HepG2 (cell line): ENCODE results near the gene DOP1B. TPM values are rescaled to one million over a fixed set of nuclear protein-coding genes. Genes with fewer than 3 reads are reported as not detected.

Source experiments
- ARNTL ChIP-seq: sonication (generic); formaldehyde crosslinking; IDR thresholded peaks from 2 replicates; pipeline ENCODE4 v1.4.0; 2020; ENCODE audit warnings: mild to moderate bottlenecking, missing genetic modification reagents
- BHLHE40 ChIP-seq: IDR thresholded peaks from 2 replicates; pipeline ENCODE4 v1.6.1; 2011; ENCODE audit warnings: low read length, improper control_type of control experiment
- CC2D1A ChIP-seq: sonication (generic); formaldehyde crosslinking; IDR thresholded peaks from 2 replicates; pipeline ENCODE4 v1.8.1; 2023; ENCODE audit warnings: mild to moderate bottlenecking, missing genetic modification reagents
- CENPT ChIP-seq: sonication (generic); formaldehyde crosslinking; IDR thresholded peaks from 2 replicates; pipeline ENCODE4 v1.8.0; 2022; ENCODE audit warnings: low read depth, mild to moderate bottlenecking, moderate library complexity, missing genetic modification reagents
- ELF4 ChIP-seq: sonication (generic); formaldehyde crosslinking; IDR thresholded peaks from 2 replicates; pipeline ENCODE4 v1.5.0; 2020; ENCODE audit warnings: missing genetic modification reagents, mild to moderate bottlenecking, moderate library complexity, borderline replicate concordance
- FOXM1 ChIP-seq: sonication (generic); formaldehyde crosslinking; IDR thresholded peaks from 2 replicates; pipeline ENCODE4 v1.5.0; 2020; ENCODE audit warnings: missing genetic modification reagents
- FOXP1 ChIP-seq, 2 experiments: fragments of 450-650 bp in 1 of 2; IDR thresholded peaks; 2 replicates each; pipeline ENCODE4 v1.6.1; 2017 to 2018; ENCODE audit warnings: antibody characterized with exemption in 1 of 2
- KDM6A ChIP-seq: IDR thresholded peaks from 2 replicates; pipeline ENCODE4 v1.6.1; 2016; ENCODE audit warnings: low read depth
- MIER3 ChIP-seq: IDR thresholded peaks from 2 replicates; pipeline ENCODE4 v1.6.1; 2016; ENCODE audit warnings: missing compliant biosample characterization, borderline replicate concordance
- NCOA2 ChIP-seq: sonication (generic); formaldehyde crosslinking; IDR thresholded peaks from 2 replicates; pipeline ENCODE4 v1.8.0; 2022; ENCODE audit warnings: inconsistent platforms
- NCOR1 ChIP-seq: fragments of 200-600 bp; sonication (generic); IDR thresholded peaks from 2 replicates; pipeline ENCODE4 v1.7.0; 2017; ENCODE audit warnings: antibody characterized with exemption, low read length, borderline replicate concordance
- NR3C1 ChIP-seq: sonication (generic); formaldehyde crosslinking; IDR thresholded peaks from 2 replicates; pipeline ENCODE4 v1.4.0; 2020; ENCODE audit warnings: missing genetic modification reagents
- PITX1 ChIP-seq: sonication (generic); formaldehyde crosslinking; IDR thresholded peaks from 2 replicates; pipeline ENCODE4 v1.5.1; 2020; ENCODE audit warnings: mild to moderate bottlenecking, missing genetic modification reagents
- RARA ChIP-seq: IDR thresholded peaks from 2 replicates; pipeline ENCODE4 v1.6.1; 2016; ENCODE audit warnings: missing genetic modification reagents, missing compliant biosample characterization
- RXRB ChIP-seq: IDR thresholded peaks from 2 replicates; pipeline ENCODE4 v1.6.1; 2016; ENCODE audit warnings: borderline replicate concordance, missing genetic modification reagents, missing compliant biosample characterization
- SOX5 ChIP-seq: IDR thresholded peaks from 2 replicates; pipeline ENCODE4 v1.6.1; 2016; ENCODE audit warnings: borderline replicate concordance
- SOX6 ChIP-seq, 2 experiments: fragments of 450-650 bp in 1 of 2; sonication (generic) in 1 of 2; formaldehyde crosslinking in 1 of 2; IDR thresholded peaks; 2 replicates each; pipeline versions ENCODE4 v1.4.0 to v1.6.1; 2017 to 2020; ENCODE audit warnings: antibody characterized with exemption in 1 of 2, mild to moderate bottlenecking in 1 of 2, missing genetic modification reagents in 1 of 2
- XRCC5 ChIP-seq: fragments of 200-400 bp; formaldehyde crosslinking; optimal IDR thresholded peaks from 2 replicates; pipeline ENCODE3; 2017; ENCODE audit warnings: mild to moderate bottlenecking, low read length
- ZC3H13 ChIP-seq: sonication (generic); formaldehyde crosslinking; IDR thresholded peaks from 2 replicates; pipeline ENCODE4 v1.8.1; 2023; ENCODE audit warnings: mild to moderate bottlenecking, missing genetic modification reagents, moderate library complexity
- ZNF17 ChIP-seq: sonication (generic); formaldehyde crosslinking; IDR thresholded peaks from 2 replicates; pipeline ENCODE4 v1.5.0; 2020; ENCODE audit warnings: mild to moderate bottlenecking, missing genetic modification reagents
- ZNF234 ChIP-seq: sonication (generic); formaldehyde crosslinking; conservative IDR thresholded peaks from 2 replicates; pipeline ENCODE4 v1.5.1; 2020; ENCODE audit warnings: mild to moderate bottlenecking, missing genetic modification reagents
- ZNF260 ChIP-seq: sonication (generic); formaldehyde crosslinking; IDR thresholded peaks from 2 replicates; pipeline ENCODE4 v1.4.0; 2020; ENCODE audit warnings: missing genetic modification reagents, low read depth, mild to moderate bottlenecking, borderline replicate concordance
- ZNF562 ChIP-seq: sonication (generic); formaldehyde crosslinking; IDR thresholded peaks from 2 replicates; pipeline ENCODE4 v1.8.0; 2022; ENCODE audit warnings: missing genetic modification reagents, borderline replicate concordance
- ZNF572 ChIP-seq: sonication (generic); formaldehyde crosslinking; IDR thresholded peaks from 2 replicates; pipeline ENCODE4 v1.5.1; 2020; ENCODE audit warnings: mild to moderate bottlenecking, missing genetic modification reagents
- ZNF782 ChIP-seq: sonication (generic); formaldehyde crosslinking; IDR thresholded peaks from 2 replicates; pipeline ENCODE4 v1.4.0; 2020; ENCODE audit warnings: missing genetic modification reagents, mild to moderate bottlenecking, borderline replicate concordance
- ZSCAN20 ChIP-seq: sonication (generic); formaldehyde crosslinking; IDR thresholded peaks from 2 replicates; pipeline ENCODE4 v1.4.0; 2020; ENCODE audit warnings: missing genetic modification reagents, mild to moderate bottlenecking, borderline replicate concordance
- polyA plus RNA-seq, 8 experiments: library from polyadenylated mRNA; depleted of rRNA in 3 of 8; stranded (reverse) in 7 of 8; unstranded in 1 of 8; fragments of >200 nt; fragmentation: Illumina TruSeq in 4 of 8; extraction: Trizol in 4 of 8; gene quantifications; 2 replicates each; pipeline versions ENCODE4 v1.2.1 to v1.2.3, GENCODE V29; 2011 to 2016; ENCODE audit warnings: low read depth in 4 of 8, missing spikeins in 1 of 8, mixed read lengths in 1 of 8; ENCODE audit not compliant: insufficient read depth in 1 of 8
- total RNA-seq, 5 experiments: library from RNA; depleted of rRNA; stranded (reverse); fragments of >200 nt; fragmentation: Illumina TruSeq; extraction: Trizol; gene quantifications; 2 replicates each; pipeline ENCODE4 v1.2.3, GENCODE V29; 2016; ENCODE audit warnings: low read depth in 1 of 5
- TF ChIP-seq, protein P1 (sequence below): sonication (generic); formaldehyde crosslinking; IDR thresholded peaks from 2 replicates; pipeline ENCODE4 v1.5.0; 2020; ENCODE audit warnings: missing genetic modification reagents, mild to moderate bottlenecking, borderline replicate concordance
- TF ChIP-seq, protein P2 (sequence below): sonication (generic); formaldehyde crosslinking; IDR thresholded peaks from 2 replicates; pipeline ENCODE4 v1.4.0; 2020; ENCODE audit warnings: missing genetic modification reagents
- TF ChIP-seq, protein P3 (sequence below): sonication (generic); formaldehyde crosslinking; IDR thresholded peaks from 2 replicates; pipeline ENCODE4 v1.9.0; 2022; ENCODE audit warnings: low read depth, missing genetic modification reagents

Gene DOP1B
- total and polyA plus RNA-seq, 2 of the 13 experiments (the other 11 are each of a cell fraction or from before 2014, with no cell fraction given): 2.8 to 3.2 TPM

DNA sequence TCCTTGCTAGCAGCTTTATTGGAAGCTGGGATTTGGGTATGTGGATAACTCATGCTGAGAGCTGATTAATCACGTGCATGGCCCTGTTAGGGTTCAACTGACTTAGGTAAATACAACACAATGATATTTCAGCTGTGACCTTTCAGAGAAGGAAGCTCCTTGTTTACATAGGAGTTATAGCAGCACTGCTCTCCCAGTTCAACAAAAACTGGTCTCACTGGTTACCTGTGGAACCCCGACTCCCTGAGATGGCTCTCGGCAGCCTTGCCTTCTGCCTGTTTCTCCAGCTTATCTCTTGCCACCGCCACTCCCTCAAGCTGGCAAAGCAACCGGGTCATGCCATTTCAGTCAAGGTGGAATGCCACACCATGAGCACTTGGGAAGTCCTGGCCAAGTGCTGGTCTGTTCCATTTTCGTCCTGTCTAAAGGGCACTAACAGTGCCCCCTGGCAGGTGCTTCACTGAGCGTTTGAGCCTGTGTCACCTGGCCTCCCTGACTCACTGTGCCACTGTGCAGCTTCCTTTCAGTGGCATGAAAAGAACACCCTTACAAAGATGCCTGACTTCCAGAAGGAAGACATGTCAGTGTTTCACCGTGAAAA, 31.6 kb downstream of the DOP1B start (continued):
- TF ChIP-seq ZSCAN20 (CRISPR knock-in tag) (no peak), RARA (CRISPR knock-in tag) (peak; percentile 67), SOX6 (IDR thresholded peaks at IDR 0.05) (no peak), SOX6 (CRISPR knock-in tag; IDR thresholded peaks at IDR 0.05) (peak; percentile 75), FOXP1 (IDR thresholded peaks at IDR 0.05) (no peak), FOXP1 (CRISPR knock-in tag; IDR thresholded peaks at IDR 0.05) (peak; percentile 68), ZNF17 (CRISPR knock-in tag) (no peak), SOX5 (CRISPR knock-in tag) (peak; percentile 73), ZNF782 (no peak), ZNF572 (CRISPR knock-in tag) (no peak), NR3C1 (CRISPR knock-in tag) (no peak), ZC3H13 (CRISPR knock-in tag) (no peak), ZNF562 (CRISPR knock-in tag) (no peak), BHLHE40 (peak; percentile 72), NCOA2 (CRISPR knock-in tag) (peak; percentile 18; the same call in 1 of the 2 replicates), KDM6A (no peak), CC2D1A (no peak), CENPT (CRISPR knock-in tag) (no peak), RXRB (0 out of 2 replicates have a peak, but pooled peaks have one; percentile 36), FOXM1 (CRISPR knock-in tag) (no peak), XRCC5 (no peak), MIER3 (CRISPR knock-in tag) (no peak), ZNF260 (no peak), ELF4 (no peak), ARNTL (no peak), PITX1 (CRISPR knock-in tag) (peak; percentile 58), ZNF234 (CRISPR knock-in tag) (no peak), NCOR1 (no peak)
- TF ChIP-seq, protein P1, sequence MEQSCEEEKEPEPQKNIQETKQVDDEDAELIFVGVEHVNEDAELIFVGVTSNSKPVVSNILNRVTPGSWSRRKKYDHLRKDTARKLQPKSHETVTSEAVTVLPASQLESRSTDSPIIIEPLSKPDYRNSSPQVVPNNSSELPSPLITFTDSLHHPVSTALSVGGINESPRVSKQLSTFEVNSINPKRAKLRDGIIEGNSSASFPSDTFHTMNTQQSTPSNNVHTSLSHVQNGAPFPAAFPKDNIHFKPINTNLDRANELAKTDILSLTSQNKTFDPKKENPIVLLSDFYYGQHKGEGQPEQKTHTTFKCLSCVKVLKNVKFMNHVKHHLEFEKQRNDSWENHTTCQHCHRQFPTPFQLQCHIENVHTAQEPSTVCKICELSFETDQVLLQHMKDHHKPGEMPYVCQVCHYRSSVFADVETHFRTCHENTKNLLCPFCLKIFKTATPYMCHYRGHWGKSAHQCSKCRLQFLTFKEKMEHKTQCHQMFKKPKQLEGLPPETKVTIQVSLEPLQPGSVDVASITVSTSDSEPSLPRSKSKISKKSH: no peak
- TF ChIP-seq, protein P2, sequence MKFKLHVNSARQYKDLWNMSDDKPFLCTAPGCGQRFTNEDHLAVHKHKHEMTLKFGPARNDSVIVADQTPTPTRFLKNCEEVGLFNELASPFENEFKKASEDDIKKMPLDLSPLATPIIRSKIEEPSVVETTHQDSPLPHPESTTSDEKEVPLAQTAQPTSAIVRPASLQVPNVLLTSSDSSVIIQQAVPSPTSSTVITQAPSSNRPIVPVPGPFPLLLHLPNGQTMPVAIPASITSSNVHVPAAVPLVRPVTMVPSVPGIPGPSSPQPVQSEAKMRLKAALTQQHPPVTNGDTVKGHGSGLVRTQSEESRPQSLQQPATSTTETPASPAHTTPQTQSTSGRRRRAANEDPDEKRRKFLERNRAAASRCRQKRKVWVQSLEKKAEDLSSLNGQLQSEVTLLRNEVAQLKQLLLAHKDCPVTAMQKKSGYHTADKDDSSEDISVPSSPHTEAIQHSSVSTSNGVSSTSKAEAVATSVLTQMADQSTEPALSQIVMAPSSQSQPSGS: no peak
- TF ChIP-seq, protein P3, sequence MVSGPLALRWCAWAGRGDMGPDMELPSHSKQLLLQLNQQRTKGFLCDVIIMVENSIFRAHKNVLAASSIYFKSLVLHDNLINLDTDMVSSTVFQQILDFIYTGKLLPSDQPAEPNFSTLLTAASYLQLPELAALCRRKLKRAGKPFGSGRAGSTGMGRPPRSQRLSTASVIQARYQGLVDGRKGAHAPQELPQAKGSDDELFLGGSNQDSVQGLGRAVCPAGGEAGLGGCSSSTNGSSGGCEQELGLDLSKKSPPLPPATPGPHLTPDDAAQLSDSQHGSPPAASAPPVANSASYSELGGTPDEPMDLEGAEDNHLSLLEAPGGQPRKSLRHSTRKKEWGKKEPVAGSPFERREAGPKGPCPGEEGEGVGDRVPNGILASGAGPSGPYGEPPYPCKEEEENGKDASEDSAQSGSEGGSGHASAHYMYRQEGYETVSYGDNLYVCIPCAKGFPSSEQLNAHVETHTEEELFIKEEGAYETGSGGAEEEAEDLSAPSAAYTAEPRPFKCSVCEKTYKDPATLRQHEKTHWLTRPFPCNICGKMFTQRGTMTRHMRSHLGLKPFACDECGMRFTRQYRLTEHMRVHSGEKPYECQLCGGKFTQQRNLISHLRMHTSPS (CRISPR knock-in tag): no peak
